GM13976 (cell line): ENCODE data around the gene RCAN2.
A peak's percentile ranks its signal among the peaks of the same experiment; 100 is the strongest.

Experiments
- DNase-seq: peaks from one replicate; pipeline ENCODE4 v3.0.0; 2012; ENCODE audit warnings: low spot score
- CTCF ChIP-seq: IDR thresholded peaks from 2 replicates; pipeline ENCODE4 v1.5.1; 2012; ENCODE audit warnings: borderline replicate concordance, mild to moderate bottlenecking; ENCODE audit not compliant: insufficient read depth; ENCODE audit errors: extremely low read depth, missing control alignments, control extremely low read depth
- in situ Hi-C: fragments of 300-500 bp; cut with MboI; formaldehyde crosslinking; loops from one replicate; pipeline ENCODE4 v1.12.0; 2022; ENCODE audit warnings: low sequenced_read_pairs, mixed read lengths, inconsistent platforms; ENCODE audit not compliant: unreplicated experiment

The RCAN2 gene

GRCh38 chr6:46190889-46191288, 300.4 kb downstream of the RCAN2 start:
- TF ChIP-seq CTCF: no peak
- in situ Hi-C loops: no loop called here
- DNase-seq: no peak

- in situ Hi-C loops: no loop called here
- TF ChIP-seq CTCF: no peak
- DNase-seq: no peak
These were observed 301.5 kb downstream of the RCAN2 start for GRCh38 chr6:46189726-46190125.

GRCh38 chr6:46186583-46186982, 304.7 kb downstream of the RCAN2 start:
- in situ Hi-C loops: no loop called here
- no peak for TF ChIP-seq CTCF
- no peak for DNase-seq

GRCh38 chr6:46184114-46184513, 307.1 kb downstream of the RCAN2 start:
- DNase-seq: no peak
- no peak for TF ChIP-seq CTCF
- in situ Hi-C loops: no loop called here

- DNase-seq: no peak
- in situ Hi-C loops: no loop called here
- TF ChIP-seq CTCF: no peak
These were observed 315.3 kb downstream of the RCAN2 start for GRCh38 chr6:46175976-46176375.

GRCh38 chr6:46175446-46175845, 315.8 kb downstream of the RCAN2 start:
- peak; percentile 42 for DNase-seq
- no peak for TF ChIP-seq CTCF
- in situ Hi-C loops: no loop called here

- in situ Hi-C loops: no loop called here
- no peak for DNase-seq
- TF ChIP-seq CTCF: no peak
These were observed 316.3 kb downstream of the RCAN2 start for GRCh38 chr6:46174904-46175303.
